ENCODE data around the gene MYO3B. TPM values are rescaled to one million over a fixed set of nuclear protein-coding genes. Genes with fewer than 3 reads are reported as not detected.

The MYO3B gene
- total RNA-seq, 2 donors from 2014 or later, result 0.05 to 0.32 TPM

DNA sequence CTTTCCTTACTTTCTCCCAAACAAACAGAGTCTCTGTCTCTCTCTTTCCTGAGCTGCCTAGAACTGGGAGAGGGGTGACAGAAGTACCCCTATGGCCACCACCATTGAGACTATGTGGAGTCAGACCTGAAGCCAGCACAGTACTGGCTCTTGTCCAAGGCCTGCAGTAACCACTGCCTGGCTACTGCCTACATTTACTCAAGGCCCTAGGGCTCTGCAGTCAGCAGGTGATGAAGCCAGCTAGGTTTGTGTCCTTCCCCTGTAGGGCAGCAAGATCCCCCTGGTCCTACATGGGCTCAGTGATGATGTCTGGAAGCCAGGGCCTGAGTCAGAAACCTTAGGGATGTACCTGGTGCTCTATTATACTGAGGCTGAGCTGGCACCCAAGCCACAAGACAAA is 12.2 kb downstream of the MYO3B start:
- intact Hi-C loops (cut with DNase I), result no loop called here

DNA sequence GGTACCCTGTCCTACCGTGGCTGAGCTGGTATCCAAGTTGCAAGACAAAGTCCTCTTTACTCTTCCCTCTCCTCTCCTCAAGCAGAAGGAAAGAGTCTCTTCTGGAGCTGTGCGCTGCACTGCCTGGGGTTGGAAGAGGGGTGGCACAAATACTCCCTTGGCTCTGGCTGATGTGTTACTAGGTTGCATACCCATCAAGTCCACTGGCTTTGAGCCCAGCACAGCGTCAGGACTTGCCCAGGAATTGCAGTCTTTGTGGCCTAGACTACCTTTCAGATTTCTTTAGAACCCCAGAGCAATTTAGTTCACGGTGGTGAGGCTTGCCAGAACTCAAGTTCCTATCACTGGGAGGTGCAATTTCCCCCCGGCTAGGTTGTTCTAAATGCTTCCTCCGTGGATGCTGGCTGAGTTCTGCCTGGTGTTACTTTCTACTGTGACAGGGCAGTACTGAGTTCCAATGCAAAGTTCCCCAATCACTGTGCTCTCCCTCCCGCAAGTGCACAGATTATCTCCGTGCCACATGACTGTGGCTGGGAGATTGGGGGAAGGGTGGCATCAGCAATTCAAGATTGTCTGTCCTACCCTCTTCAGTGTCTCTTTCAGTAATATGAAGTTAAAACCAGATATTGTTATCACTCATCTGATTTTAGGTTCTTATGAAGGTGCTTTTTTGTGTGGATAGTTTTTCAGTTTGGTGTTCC is 13.4 kb downstream of the MYO3B start:
- Histone ChIP-seq H3K4me1 (no peaks in the 10 kb centered on the region), H3K9me3 (no peaks in the 10 kb centered on the region), H3K36me3 (no peaks in the 10 kb centered on the region)

More for the DNA sequence above, 12.2 kb downstream of the MYO3B start:
- no peak for DNase-seq
- Histone ChIP-seq H3K9ac (ENCODE audit: low read depth in 2 of 2, low read length in 2 of 2) (no peak overlapping the region), H3K27me3 (no peaks in the 10 kb centered on the region), H3K4me3 (no peak overlapping the region), H3K27ac (no peak overlapping the region), H3K4me1 (no peaks in the 10 kb centered on the region), H3K9me3 (no peaks in the 10 kb centered on the region), H3K36me3 (no peaks in the 10 kb centered on the region)
- TF ChIP-seq, protein P1, sequence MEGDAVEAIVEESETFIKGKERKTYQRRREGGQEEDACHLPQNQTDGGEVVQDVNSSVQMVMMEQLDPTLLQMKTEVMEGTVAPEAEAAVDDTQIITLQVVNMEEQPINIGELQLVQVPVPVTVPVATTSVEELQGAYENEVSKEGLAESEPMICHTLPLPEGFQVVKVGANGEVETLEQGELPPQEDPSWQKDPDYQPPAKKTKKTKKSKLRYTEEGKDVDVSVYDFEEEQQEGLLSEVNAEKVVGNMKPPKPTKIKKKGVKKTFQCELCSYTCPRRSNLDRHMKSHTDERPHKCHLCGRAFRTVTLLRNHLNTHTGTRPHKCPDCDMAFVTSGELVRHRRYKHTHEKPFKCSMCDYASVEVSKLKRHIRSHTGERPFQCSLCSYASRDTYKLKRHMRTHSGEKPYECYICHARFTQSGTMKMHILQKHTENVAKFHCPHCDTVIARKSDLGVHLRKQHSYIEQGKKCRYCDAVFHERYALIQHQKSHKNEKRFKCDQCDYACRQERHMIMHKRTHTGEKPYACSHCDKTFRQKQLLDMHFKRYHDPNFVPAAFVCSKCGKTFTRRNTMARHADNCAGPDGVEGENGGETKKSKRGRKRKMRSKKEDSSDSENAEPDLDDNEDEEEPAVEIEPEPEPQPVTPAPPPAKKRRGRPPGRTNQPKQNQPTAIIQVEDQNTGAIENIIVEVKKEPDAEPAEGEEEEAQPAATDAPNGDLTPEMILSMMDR (IDR thresholded peaks at IDR 0.05), result no peak

DNA sequence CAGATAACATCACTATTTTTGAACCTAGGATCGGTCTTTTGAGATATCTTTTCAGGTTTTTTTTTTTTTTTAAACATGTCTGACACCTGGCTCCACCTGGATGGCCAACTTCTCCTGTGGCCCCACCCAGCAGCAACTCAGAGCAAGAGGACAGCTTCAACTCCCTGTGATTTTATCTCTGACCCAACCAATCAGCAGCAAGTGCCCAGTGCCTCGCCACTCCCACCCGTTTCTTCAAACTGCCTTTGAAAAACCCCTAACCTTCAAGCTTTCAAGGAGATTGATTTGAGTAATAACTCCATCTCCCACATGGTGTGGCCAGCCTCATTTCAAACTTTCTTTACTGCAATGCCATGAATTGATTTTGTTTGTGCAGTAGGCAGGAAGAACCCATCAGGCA is 19.0 kb downstream of the MYO3B start:
- no peak overlapping the region for H3K4me3 ChIP-seq
- no peaks in the 10 kb centered on the region for H3K36me3 ChIP-seq
- TF ChIP-seq, protein P1 (IDR thresholded peaks at IDR 0.05), result no peak
- H3K27me3 ChIP-seq, result no peaks in the 10 kb centered on the region
- H3K9ac ChIP-seq (ENCODE audit: low read depth in 2 of 2, low read length in 2 of 2), result no peak overlapping the region
- no peaks in the 10 kb centered on the region for H3K9me3 ChIP-seq
- H3K4me1 ChIP-seq, result no peaks in the 10 kb centered on the region
- no peak for DNase-seq
- H3K27ac ChIP-seq, result no peak overlapping the region
- intact Hi-C loops (cut with DNase I), result no loop called here

More for the DNA sequence above, 13.4 kb downstream of the MYO3B start:
- DNase-seq, result no peak
- no peak overlapping the region for H3K27ac ChIP-seq
- intact Hi-C loops (cut with DNase I), result no loop called here
- TF ChIP-seq, protein P1 (IDR thresholded peaks at IDR 0.05), result no peak
- H3K9ac ChIP-seq (ENCODE audit: low read depth in 2 of 2, low read length in 2 of 2), result no peak overlapping the region
- H3K27me3 ChIP-seq, result no peaks in the 10 kb centered on the region
- H3K4me3 ChIP-seq, result no peak overlapping the region

DNA sequence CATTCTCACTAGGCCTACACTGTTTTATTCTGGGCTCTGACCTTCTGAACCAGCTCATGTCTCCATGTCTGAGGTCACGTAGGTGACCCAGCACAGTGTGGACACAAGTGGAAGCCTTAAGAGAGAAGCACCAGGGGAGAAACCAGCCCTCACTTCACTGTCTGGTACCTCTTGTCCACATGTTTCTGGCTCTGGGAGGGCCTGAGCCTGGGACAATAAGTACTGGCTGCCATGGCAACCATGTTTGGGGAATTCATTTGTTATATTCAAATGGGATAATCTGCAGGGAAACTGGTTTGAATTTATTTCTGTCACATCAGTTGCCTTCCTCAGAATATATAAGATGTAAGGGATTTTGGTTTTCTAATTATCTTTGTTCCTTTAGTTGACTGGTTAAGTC is 23.3 kb downstream of the MYO3B start:
- Histone ChIP-seq H3K9me3 (no peaks in the 10 kb centered on the region), H3K4me1 (no peaks in the 10 kb centered on the region), H3K4me3 (no peak overlapping the region), H3K9ac (ENCODE audit: low read depth in 2 of 2, low read length in 2 of 2) (no peak overlapping the region), H3K27me3 (no peaks in the 10 kb centered on the region), H3K36me3 (no peaks in the 10 kb centered on the region), H3K27ac (no peak overlapping the region)
- DNase-seq, result no peak
- TF ChIP-seq, protein P1 (IDR thresholded peaks at IDR 0.05), result no peak
- intact Hi-C loops (cut with DNase I), result no loop called here

DNA sequence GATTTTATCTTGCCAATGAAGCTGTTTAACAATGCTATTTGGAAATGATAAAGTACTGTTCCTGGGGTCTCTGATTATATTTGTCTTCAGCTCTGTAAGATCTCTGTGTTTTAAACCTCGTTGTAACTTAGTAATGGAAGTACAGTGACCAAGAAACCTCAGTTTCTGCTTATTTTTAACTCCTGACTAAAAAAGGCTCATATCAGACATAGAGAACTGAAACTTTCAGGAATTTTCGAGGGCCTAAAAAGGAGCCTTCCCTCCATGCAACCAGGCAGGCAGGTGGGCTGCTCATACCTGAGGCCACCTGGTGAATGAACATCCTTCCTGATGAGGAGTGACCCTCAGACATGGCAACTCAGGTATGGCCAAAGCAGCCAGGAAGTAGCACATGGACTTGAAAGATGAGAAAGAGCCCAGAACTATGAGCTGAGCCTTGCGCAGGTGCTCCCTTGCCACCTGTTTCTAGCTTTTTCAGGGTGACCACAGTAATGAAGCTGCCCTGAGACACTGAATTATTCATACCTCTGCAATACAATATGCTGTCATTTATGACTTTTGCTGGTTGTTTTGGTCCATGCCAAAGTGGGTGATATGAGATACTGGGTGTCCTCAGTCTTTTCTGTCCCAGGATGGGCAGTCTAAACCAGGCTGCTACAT is 23.9 kb downstream of the MYO3B start:
- intact Hi-C loops (cut with DNase I), result no loop called here
- no peaks in the 10 kb centered on the region for H3K9me3 ChIP-seq
- TF ChIP-seq, protein P1 (IDR thresholded peaks at IDR 0.05), result no peak
- no peaks in the 10 kb centered on the region for H3K27me3 ChIP-seq
- H3K27ac ChIP-seq, result no peak overlapping the region
- H3K36me3 ChIP-seq, result no peaks in the 10 kb centered on the region
- no peak overlapping the region for H3K9ac ChIP-seq (ENCODE audit: low read depth in 2 of 2, low read length in 2 of 2)
- no peak for DNase-seq
- no peak overlapping the region for H3K4me3 ChIP-seq
- H3K4me1 ChIP-seq, result no peaks in the 10 kb centered on the region

All from colonic mucosa (tissue), 4 donors.